Endothelial cell (in vitro differentiated cells): ENCODE measurements around the gene CARD9. TPM values are rescaled to one million over a fixed set of nuclear protein-coding genes. Genes with fewer than 3 reads are reported as not detected.

ENCODE experiments used
- DNase-seq: peaks from one replicate; pipeline ENCODE4 v3.0.0; 2021; ENCODE audit warnings: low spot score
- H3K27ac Mint-ChIP-seq: one replicate; pipeline ENCODE4 v1.8.0; 2021; ENCODE audit warnings: mixed read lengths, inconsistent platforms; ENCODE audit not compliant: unreplicated experiment
- H3K27me3 Mint-ChIP-seq: one replicate; pipeline ENCODE4 v1.8.0; 2021; ENCODE audit warnings: mild to moderate bottlenecking, moderate library complexity, mixed read lengths, inconsistent platforms; ENCODE audit not compliant: unreplicated experiment
- H3K36me3 Mint-ChIP-seq: one replicate; pipeline ENCODE4 v1.8.0; 2021; ENCODE audit warnings: mild to moderate bottlenecking, low read depth, mixed read lengths, inconsistent platforms; ENCODE audit not compliant: unreplicated experiment
- H3K4me1 Mint-ChIP-seq: one replicate; pipeline ENCODE4 v1.8.0; 2021; ENCODE audit warnings: mild to moderate bottlenecking, mixed read lengths, inconsistent platforms; ENCODE audit not compliant: unreplicated experiment
- H3K4me3 Mint-ChIP-seq: one replicate; pipeline ENCODE4 v1.8.0; 2021; ENCODE audit warnings: mild to moderate bottlenecking, mixed read lengths, inconsistent platforms; ENCODE audit not compliant: unreplicated experiment
- H3K9me3 Mint-ChIP-seq: one replicate; pipeline ENCODE4 v1.8.0; 2021; ENCODE audit warnings: mixed read lengths, inconsistent platforms; ENCODE audit not compliant: unreplicated experiment
- CTCF ChIP-seq: fragments of 200-600 bp; sonication (generic); IDR thresholded peaks from one replicate; pipeline ENCODE4 v1.5.0; 2021; ENCODE audit warnings: antibody characterized with exemption; ENCODE audit not compliant: unreplicated experiment
- total RNA-seq: library from RNA; stranded (reverse); fragmentation: NEBNext Ultra II Directional; extraction: Animal tissue kit (Norgen Biotek cat#: 25700); gene quantifications from one replicate; pipeline ENCODE4 v1.2.1, GENCODE V29; 2021; ENCODE audit not compliant: unreplicated experiment

CARD9 gene
- total RNA-seq, 1 donor from 2014 or later: 0.41 TPM

- H3K4me1 Mint-ChIP-seq: peaks cover 6% of the 10 kb centered on the region
- peaks cover 5% of the 10 kb centered on the region for H3K27me3 Mint-ChIP-seq
- H3K4me3 Mint-ChIP-seq: no peak overlapping the region
- H3K27ac Mint-ChIP-seq: no peak overlapping the region
- no peak for DNase-seq
- no peaks in the 10 kb centered on the region for H3K9me3 Mint-ChIP-seq
- no peak for TF ChIP-seq CTCF
- H3K36me3 Mint-ChIP-seq: peaks cover 3% of the 10 kb centered on the region
Observed at GRCh38 chr9:136377341-136378169, 4.1 kb upstream of the CARD9 start.

- H3K9me3 Mint-ChIP-seq: no peaks in the 10 kb centered on the region
Observed at GRCh38 chr9:136376457-136376856, 3.0 kb upstream of the CARD9 start.

GRCh38 chr9:136375096-136375495, 1.6 kb upstream of the CARD9 start:
- H3K9me3 Mint-ChIP-seq: no peaks in the 10 kb centered on the region
- H3K4me1 Mint-ChIP-seq: peaks cover 6% of the 10 kb centered on the region
- no peak overlapping the region for H3K27ac Mint-ChIP-seq
- H3K4me3 Mint-ChIP-seq: no peak overlapping the region
- no peak for DNase-seq
- no peaks in the 10 kb centered on the region for H3K36me3 Mint-ChIP-seq
- peaks cover 6% of the 10 kb centered on the region for H3K27me3 Mint-ChIP-seq
- no peak for TF ChIP-seq CTCF

More at GRCh38 chr9:136376457-136376856, 3.0 kb upstream of the CARD9 start:
- H3K27ac Mint-ChIP-seq: no peak overlapping the region
- no peak for DNase-seq
- peaks cover 6% of the 10 kb centered on the region for H3K4me1 Mint-ChIP-seq
- peaks cover 3% of the 10 kb centered on the region for H3K36me3 Mint-ChIP-seq
- peaks cover 4% of the 10 kb centered on the region for H3K27me3 Mint-ChIP-seq
- no peak for TF ChIP-seq CTCF
- H3K4me3 Mint-ChIP-seq: no peak overlapping the region

- H3K4me3 Mint-ChIP-seq: no peak overlapping the region
- no peak overlapping the region for H3K27ac Mint-ChIP-seq
- no peaks in the 10 kb centered on the region for H3K36me3 Mint-ChIP-seq
- no peak for DNase-seq
- H3K4me1 Mint-ChIP-seq: peaks cover 6% of the 10 kb centered on the region
- H3K27me3 Mint-ChIP-seq: peaks cover 10% of the 10 kb centered on the region
- no peak for TF ChIP-seq CTCF
- no peaks in the 10 kb centered on the region for H3K9me3 Mint-ChIP-seq
Observed at GRCh38 chr9:136374183-136374575, 710 bp upstream of the CARD9 start.

- no peak for DNase-seq
- Mint-ChIP-seq H3K27me3 (peaks cover 16% of the 10 kb centered on the region), H3K36me3 (no peaks in the 10 kb centered on the region), H3K4me1 (peaks cover 6% of the 10 kb centered on the region), H3K4me3 (no peak overlapping the region), H3K27ac (no peak overlapping the region), H3K9me3 (no peaks in the 10 kb centered on the region)
- no peak for TF ChIP-seq CTCF
Observed at GRCh38 chr9:136372561-136373299, 739 bp downstream of the CARD9 start.
